ENCODE measurements around the gene VCX2.
"Not testable (repeated sequence)": the region's sequence is repeated elsewhere in the genome, so short reads cannot be mapped to it uniquely, and the experiment has no call there.

VCX2 gene

DNA sequence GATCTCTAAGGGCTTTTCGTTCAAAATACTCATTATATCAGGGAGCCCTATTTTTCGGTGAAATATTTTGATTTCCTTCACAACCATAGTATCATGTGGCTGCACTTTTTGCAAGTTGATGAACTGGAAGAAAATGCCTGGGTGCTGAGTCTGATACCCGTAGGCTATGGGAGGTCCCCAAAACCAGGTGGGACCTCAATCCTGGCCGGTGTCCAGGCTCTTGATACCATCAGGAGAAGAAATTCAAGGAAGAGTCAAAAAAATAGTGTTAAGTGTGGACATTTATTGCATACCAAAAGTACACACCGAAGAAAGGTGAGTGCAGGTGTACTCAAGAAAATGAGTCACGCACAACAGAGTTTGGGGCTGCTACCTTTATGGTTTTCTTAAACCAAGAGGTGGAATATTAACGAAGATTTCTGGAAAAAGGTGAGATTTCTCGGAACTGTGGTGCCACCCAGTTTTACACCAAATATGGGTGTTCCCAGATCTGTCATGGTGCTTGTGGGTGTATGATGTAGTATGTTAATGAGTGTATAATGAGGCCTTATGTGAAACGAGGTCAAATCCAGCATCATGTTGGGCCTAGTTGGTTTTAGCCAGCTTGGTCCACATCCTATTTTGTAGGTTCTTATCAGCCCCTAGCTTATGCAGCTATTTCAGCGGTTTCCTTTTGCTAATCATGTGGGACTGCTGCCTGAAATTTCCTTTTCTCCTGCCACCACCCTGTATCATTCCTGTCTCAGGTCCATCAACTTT, 29.9 kb downstream of the VCX2 start:
- no peak overlapping the region for H3K27ac ChIP-seq
- no peak for TF ChIP-seq CTCF (conservative IDR thresholded peaks at IDR 0.05)

DNA sequence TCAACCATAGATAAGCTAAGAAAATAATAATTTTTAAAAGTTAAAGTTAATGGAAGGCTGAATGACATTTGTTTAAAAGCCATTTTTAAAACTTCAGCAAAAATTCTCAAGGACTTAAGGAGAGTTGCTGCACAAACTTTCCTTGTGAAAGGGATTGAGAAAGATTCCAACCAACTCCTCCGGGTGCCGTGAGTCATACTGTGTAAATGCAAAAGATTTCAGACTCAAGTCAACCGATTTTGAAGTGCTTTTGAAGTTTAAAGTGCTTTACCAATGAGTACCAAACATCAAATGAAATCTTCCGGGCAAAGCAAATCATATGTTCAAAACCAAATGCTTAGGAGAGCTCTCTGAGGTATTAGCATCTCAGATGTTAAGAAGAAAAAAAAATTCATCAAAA, 31.4 kb downstream of the VCX2 start:
- no peak overlapping the region for H3K27ac ChIP-seq
- no peak for TF ChIP-seq CTCF (conservative IDR thresholded peaks at IDR 0.05)

- no peak for TF ChIP-seq CTCF (conservative IDR thresholded peaks at IDR 0.05)
- no peak overlapping the region for H3K27ac ChIP-seq
Measured at GRCh38 chrX:8138252-8138651, 32.8 kb downstream of the VCX2 start.

- TF ChIP-seq CTCF (conservative IDR thresholded peaks at IDR 0.05) = no peak
- H3K27ac ChIP-seq = no peak overlapping the region
Measured at GRCh38 chrX:8126648-8127047, 44.4 kb downstream of the VCX2 start.

- no peak for TF ChIP-seq CTCF (conservative IDR thresholded peaks at IDR 0.05)
- H3K27ac ChIP-seq = no peak overlapping the region
Measured at GRCh38 chrX:8126092-8126491, 45.0 kb downstream of the VCX2 start.

DNA sequence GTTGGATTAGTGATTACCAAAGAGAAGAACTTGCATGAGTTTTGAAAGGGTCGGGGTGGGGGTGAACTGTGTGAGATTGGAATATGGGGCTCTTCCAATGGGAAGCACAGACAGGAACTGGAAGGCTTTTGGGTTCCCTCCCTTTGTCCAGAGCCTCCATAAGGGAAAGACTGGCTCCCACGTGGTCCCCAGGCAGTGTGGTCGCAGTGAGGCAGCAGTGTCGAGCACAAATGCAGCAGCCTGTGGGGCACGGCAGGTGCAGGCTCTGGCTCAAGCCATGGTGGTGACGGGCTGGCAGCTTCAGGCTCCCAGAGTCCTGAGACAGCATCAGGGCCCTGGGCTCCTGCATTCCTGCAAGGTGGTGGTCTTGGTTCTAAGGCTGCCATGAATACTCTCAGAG, 45.5 kb downstream of the VCX2 start:
- TF ChIP-seq CTCF (conservative IDR thresholded peaks at IDR 0.05) = no peak
- no peak overlapping the region for H3K27ac ChIP-seq

DNA sequence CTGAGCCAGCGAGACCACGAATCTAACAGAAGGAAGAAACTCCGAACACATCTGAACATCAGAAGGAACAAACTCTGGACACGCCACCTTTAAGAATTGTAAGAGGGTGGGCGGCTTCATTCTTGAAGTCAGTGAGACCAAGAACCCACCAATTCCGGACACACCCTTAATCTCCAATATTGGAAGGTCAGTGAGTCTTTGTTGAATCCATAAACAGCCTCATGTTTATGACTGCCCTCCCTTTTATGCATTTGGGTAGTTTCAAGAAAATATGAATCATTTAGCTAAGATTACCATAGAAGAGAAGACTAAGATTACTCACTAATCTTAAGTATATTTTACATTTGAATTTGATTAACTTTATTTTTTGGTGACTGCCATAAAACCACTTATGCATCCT, 48.5 kb downstream of the VCX2 start:
- H3K27ac ChIP-seq = no peak overlapping the region
- no peak for TF ChIP-seq CTCF (conservative IDR thresholded peaks at IDR 0.05)

GRCh38 chrX:8121391-8121790, 49.7 kb downstream of the VCX2 start:
- not testable (repeated sequence) for H3K27ac ChIP-seq
